ENCODE measurements around the gene TJP1. TPM values are rescaled to one million over a fixed set of nuclear protein-coding genes. Genes with fewer than 3 reads are reported as not detected.
"Not testable (repeated sequence)": the region's sequence is repeated elsewhere in the genome, so short reads cannot be mapped to it uniquely, and the experiment has no call there.

Gene TJP1
- total RNA-seq, 1 donor from 2014 or later: 0.44 TPM

- no peaks in the 10 kb centered on the region for H3K9me3 Mint-ChIP-seq
- TF ChIP-seq CTCF (IDR thresholded peaks at IDR 0.05): no peak
- no peak for DNase-seq
- H3K36me3 Mint-ChIP-seq (ENCODE audit: low read depth): no peaks in the 10 kb centered on the region
- no peak overlapping the region for H3K4me3 Mint-ChIP-seq
- CTCF ChIA-PET: no interaction called here
- intact Hi-C loops (cut with micrococcal nuclease): no loop called here
- no peaks in the 10 kb centered on the region for H3K4me1 Mint-ChIP-seq
- ATAC-seq (ENCODE audit: low read depth): no peak
- POLR2A ChIA-PET: no interaction called here
- no peaks in the 10 kb centered on the region for H3K27me3 Mint-ChIP-seq
- no peak overlapping the region for H3K27ac Mint-ChIP-seq
Observed at GRCh38 chr15:29736012-29736743, 86.1 kb downstream of the TJP1 start.

- ChIA-PET POLR2A (no interaction called here), CTCF (no interaction called here)
- Mint-ChIP-seq H3K36me3 (ENCODE audit: low read depth) (no peaks in the 10 kb centered on the region), H3K4me1 (no peaks in the 10 kb centered on the region), H3K27ac (no peak overlapping the region), H3K9me3 (no peaks in the 10 kb centered on the region), H3K4me3 (no peak overlapping the region), H3K27me3 (no peaks in the 10 kb centered on the region)
- no peak for DNase-seq
- ATAC-seq (ENCODE audit: low read depth): no peak
- intact Hi-C loops (cut with micrococcal nuclease): no loop called here
- TF ChIP-seq CTCF (IDR thresholded peaks at IDR 0.05): no peak
Observed at GRCh38 chr15:29734917-29735572, 87.2 kb downstream of the TJP1 start.

GRCh38 chr15:29731865-29732264, 90.4 kb downstream of the TJP1 start:
- ATAC-seq (ENCODE audit: low read depth) (no peak), DNase-seq (no peak)
- Mint-ChIP-seq H3K27me3 (no peaks in the 10 kb centered on the region), H3K4me3 (no peak overlapping the region), H3K4me1 (no peaks in the 10 kb centered on the region), H3K9me3 (no peaks in the 10 kb centered on the region), H3K27ac (no peak overlapping the region), H3K36me3 (ENCODE audit: low read depth) (no peaks in the 10 kb centered on the region)
- no peak for TF ChIP-seq CTCF (IDR thresholded peaks at IDR 0.05)
- ChIA-PET POLR2A (no interaction called here), CTCF (no interaction called here)
- intact Hi-C loops (cut with micrococcal nuclease): no loop called here

GRCh38 chr15:29730471-29730870, 91.8 kb downstream of the TJP1 start:
- H3K4me3 Mint-ChIP-seq; ATAC-seq (ENCODE audit: low read depth); H3K36me3 Mint-ChIP-seq (ENCODE audit: low read depth); H3K27ac Mint-ChIP-seq; POLR2A ChIA-PET; H3K4me1 Mint-ChIP-seq; intact Hi-C loops (cut with micrococcal nuclease); H3K9me3 Mint-ChIP-seq; CTCF ChIA-PET; DNase-seq; H3K27me3 Mint-ChIP-seq: not testable (repeated sequence)

- Mint-ChIP-seq H3K9me3 (peaks cover under 1% of the 10 kb centered on the region), H3K27ac (no peak overlapping the region), H3K4me3 (no peak overlapping the region), H3K36me3 (ENCODE audit: low read depth) (no peaks in the 10 kb centered on the region), H3K27me3 (no peaks in the 10 kb centered on the region), H3K4me1 (no peaks in the 10 kb centered on the region)
- intact Hi-C loops (cut with micrococcal nuclease): no loop called here
- DNase-seq: no peak
- CTCF ChIA-PET: no interaction called here
- TF ChIP-seq CTCF (IDR thresholded peaks at IDR 0.05): no peak
- POLR2A ChIA-PET: no interaction called here
- ATAC-seq (ENCODE audit: low read depth): no peak
Observed at GRCh38 chr15:29728418-29728817, 93.8 kb downstream of the TJP1 start.

Data from activated B cell treated with CpG ODN at 0.5 μM for 24 hours (primary cell).